ENCODE measurements around the gene NT5DC1. TPM values are rescaled to one million over a fixed set of nuclear protein-coding genes. Genes with fewer than 3 reads are reported as not detected.

NT5DC1 gene
- total RNA-seq, 1 experiment from 2014 or later = 14.3 TPM

GRCh38 chr6:116239856-116240255 lies 139.2 kb downstream of the NT5DC1 start:
- DNase-seq (ENCODE audit: low read depth) = no peak

- DNase-seq (ENCODE audit: low read depth) = no peak
Observed at GRCh38 chr6:116244284-116244683, 143.6 kb downstream of the NT5DC1 start.

- peak; percentile 69 for DNase-seq (ENCODE audit: low read depth)
Observed at GRCh38 chr6:116246089-116246488, 145.4 kb downstream of the NT5DC1 start.

- no peak for DNase-seq (ENCODE audit: low read depth)
Observed at GRCh38 chr6:116247285-116247684, 146.6 kb downstream of the NT5DC1 start.

- no peak for DNase-seq (ENCODE audit: low read depth)
Observed at GRCh38 chr6:116248577-116248976, 147.9 kb downstream of the NT5DC1 start.

GRCh38 chr6:116251568-116252384 lies 151.1 kb downstream of the NT5DC1 start:
- DNase-seq (ENCODE audit: low read depth) = peak; percentile 68

- no peak for DNase-seq (ENCODE audit: low read depth)
Observed at GRCh38 chr6:116253188-116253504, 152.5 kb downstream of the NT5DC1 start.

GRCh38 chr6:116253505-116254296 lies 153.0 kb downstream of the NT5DC1 start, which contains the start of gene TSPYL4:
TSS of gene TSPYL4 (minus strand) at chr6:116254075. CDS start at chr6:116254008, 67 bp downstream.
- DNase-seq (ENCODE audit: low read depth) = peak; percentile 97

- DNase-seq (ENCODE audit: low read depth) = no peak
Observed at GRCh38 chr6:116254297-116255056, 153.8 kb downstream of the NT5DC1 start.

GRCh38 chr6:116255246-116255800 lies 154.7 kb downstream of the NT5DC1 start:
- DNase-seq (ENCODE audit: low read depth) = no peak

GRCh38 chr6:116256694-116257093 lies 156.0 kb downstream of the NT5DC1 start:
- DNase-seq (ENCODE audit: low read depth) = no peak

- DNase-seq (ENCODE audit: low read depth) = no peak
Observed at GRCh38 chr6:116258520-116258919, 157.9 kb downstream of the NT5DC1 start.

GRCh38 chr6:116263353-116263752 lies 162.7 kb downstream of the NT5DC1 start:
- no peak for DNase-seq (ENCODE audit: low read depth)

GRCh38 chr6:116265041-116265829 lies 164.6 kb downstream of the NT5DC1 start:
- peak; percentile 71 for DNase-seq (ENCODE audit: low read depth)

- DNase-seq (ENCODE audit: low read depth) = peak; percentile 19
Observed at GRCh38 chr6:116266803-116267202, 166.2 kb downstream of the NT5DC1 start.

- DNase-seq (ENCODE audit: low read depth) = no peak
Observed at GRCh38 chr6:116267836-116268588, 167.4 kb downstream of the NT5DC1 start.

GRCh38 chr6:116268589-116269293 lies 168.1 kb downstream of the NT5DC1 start:
- peak; percentile 82 for DNase-seq (ENCODE audit: low read depth)

GRCh38 chr6:116271149-116271708 lies 170.6 kb downstream of the NT5DC1 start:
- no peak for DNase-seq (ENCODE audit: low read depth)

- no peak for DNase-seq (ENCODE audit: low read depth)
Observed at GRCh38 chr6:116277124-116277523, 176.5 kb downstream of the NT5DC1 start.
